CD4-positive, alpha-beta T cell treated with Interferon gamma for 1 hour (primary cell): ENCODE data around the gene LCLAT1.
A peak's percentile ranks its signal among the peaks of the same experiment; 100 is the strongest.
"Not testable (repeated sequence)": the region's sequence is repeated elsewhere in the genome, so short reads cannot be mapped to it uniquely, and the experiment has no call there.

ENCODE experiments used
- DNase-seq: peaks from one replicate; pipeline ENCODE4 v3.0.0-alpha.2; 2020

The LCLAT1 gene

DNA sequence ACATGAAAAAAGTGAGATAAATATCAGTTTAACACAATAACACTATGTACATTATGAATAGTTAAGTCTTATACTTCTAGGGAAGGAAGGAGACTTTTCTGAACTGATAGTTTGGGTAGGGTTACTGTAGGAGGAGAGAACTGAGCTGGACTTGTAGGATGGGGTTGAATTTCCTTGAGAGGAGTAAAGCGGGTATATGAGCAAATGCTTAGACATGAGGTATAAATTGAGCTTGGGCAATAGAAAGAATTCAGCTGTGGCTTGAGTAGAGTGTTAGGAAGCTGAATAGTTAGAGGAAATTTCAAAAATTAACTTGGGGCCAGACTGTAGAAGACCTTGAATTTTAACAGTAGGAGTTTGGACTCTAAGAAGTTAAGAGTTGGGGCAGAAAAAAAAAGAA is 45.1 kb downstream of the LCLAT1 start:
- DNase-seq, result no peak

DNA sequence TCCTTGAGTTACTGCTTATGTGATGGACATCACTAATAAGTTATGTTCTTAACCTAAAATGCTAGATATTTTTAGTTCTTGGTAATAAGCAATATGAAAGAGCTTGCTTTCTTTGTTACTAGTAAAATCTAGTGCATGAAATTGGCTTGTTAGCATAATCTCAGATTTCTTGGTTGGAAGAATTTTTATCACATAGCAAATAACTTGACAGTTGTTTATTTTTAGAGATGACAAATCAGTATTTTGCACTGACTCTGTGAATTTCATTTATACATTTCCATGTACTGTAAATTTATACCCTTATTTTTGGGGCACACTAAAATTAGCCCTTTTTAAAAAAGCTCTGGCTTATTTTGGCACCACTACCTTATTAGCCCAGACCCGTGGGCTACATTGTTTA is 45.6 kb downstream of the LCLAT1 start:
- no peak for DNase-seq

DNA sequence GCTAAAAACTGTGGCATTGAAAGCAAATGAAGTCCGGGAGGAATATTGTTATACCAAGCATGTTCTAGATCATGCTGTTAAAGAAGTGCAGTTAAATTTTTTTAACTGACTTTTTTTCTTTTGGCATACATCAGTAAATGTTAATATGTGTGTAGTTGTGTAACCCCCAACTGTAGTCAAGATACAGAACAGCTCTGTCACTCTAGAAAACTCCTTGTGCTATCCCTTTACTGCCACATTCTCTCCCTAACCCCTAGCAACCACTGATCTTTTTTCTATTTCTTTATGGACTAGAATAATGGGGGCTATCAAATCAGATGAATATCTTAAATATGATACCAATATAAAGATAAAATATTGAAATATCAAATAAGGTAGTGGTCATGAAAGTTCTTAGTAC is 46.4 kb downstream of the LCLAT1 start:
- DNase-seq, result no peak

DNA sequence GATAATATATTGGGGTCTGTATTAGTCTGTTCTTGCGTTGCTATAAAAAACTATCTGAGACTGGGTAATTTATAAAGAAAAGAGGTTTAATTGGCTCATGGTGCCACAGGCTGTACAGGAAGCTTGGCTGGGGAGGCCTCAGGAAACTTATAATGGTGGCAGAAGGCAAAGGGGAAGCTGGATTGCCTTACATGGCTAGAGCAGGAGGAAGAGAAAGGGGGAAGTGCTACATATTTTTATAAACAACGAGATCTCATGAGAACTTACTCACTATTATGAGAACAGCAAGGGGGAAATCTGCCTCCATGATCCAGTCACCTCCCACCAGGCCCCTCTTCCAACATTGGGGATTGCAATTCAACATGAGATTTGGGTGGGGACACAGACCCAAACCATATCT is 48.9 kb downstream of the LCLAT1 start:
- DNase-seq, result peak; percentile 7

DNA sequence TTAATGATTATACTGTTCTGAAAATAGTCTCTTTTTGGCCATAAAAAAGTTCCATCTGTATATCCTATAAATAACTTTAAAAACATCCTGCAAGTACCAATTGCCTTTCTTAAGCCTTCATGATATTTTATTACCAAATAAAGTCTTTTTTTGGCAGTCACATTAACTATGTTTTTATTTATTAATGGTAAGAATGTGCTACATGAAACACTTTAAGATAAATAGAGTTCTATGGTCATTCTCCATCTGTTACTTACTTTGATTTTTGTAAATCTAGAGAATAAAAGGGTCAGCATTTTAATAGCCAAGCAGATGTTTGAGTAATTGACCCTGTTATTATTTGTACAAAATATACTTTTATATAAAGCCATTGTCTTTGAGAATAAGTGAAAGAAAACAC is 52.6 kb downstream of the LCLAT1 start:
- no peak for DNase-seq

DNA sequence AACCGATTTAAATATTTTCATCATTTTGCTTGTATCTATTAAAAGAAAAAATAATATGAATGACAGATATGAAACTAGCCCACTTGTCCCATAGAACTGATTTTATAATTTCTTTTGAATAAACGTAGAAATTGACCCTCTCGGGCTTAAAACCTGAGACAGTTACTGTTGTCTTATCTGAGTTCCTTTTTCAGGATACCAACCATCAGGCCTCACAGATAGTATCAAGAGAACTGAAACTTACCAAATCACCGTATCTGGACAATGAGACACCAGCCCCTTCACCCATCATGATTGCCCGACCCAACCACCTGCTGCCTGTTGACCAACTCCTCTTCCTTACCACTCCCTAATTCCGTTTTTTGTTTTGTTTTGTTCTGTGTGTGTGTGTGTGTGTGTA is 53.7 kb downstream of the LCLAT1 start:
- DNase-seq, result no peak

DNA sequence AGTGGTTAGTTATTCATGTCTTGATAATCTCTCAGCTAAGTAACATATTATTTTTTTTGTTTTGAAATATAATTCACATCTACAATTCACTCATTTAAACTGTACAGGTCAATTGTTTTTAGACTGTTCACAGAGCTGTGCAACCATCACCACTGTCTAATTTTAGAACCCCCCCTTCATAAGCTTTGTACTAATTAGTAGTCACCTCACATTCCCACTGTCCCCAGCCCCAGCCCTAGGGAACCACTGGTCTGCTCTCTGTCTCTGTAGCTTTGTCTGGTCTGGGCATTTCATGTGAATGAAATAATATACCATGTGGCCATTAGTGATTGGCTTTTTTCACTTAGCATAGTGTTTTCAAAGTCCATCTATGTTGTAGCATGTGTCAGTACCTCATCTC is 55.3 kb downstream of the LCLAT1 start:
- no peak for DNase-seq

DNA sequence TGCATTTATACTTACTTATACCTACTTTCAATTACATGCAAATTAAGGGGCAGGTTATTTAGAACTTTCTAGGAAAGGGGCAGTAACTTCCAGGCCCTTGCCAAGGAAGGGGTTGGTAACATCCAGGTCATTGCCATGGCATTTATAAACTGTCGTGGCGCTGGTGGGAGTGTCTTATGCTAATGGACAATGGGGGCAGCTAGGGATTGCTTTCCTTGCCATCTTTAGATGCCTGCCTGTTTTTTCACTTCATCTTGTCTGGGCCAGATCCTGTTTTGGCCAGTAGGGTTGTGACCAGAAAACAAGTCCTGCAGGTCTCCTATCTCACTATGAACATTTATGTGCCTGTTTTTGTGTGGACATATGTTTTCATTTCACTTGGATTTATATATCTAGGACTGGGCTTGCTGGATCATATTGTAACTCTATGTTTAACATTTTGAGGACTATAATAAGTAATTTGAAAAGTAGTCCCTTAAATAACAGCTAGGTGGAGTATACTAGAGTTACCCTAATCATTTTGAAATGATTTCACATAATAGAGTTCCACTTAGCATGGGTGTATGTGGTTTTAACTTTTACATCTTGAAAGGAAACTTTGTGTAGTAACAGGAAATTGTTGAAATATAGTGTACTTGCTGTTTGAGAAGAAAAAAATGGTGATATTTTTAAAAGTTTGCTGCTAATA is 56.1 kb downstream of the LCLAT1 start:
- no peak for DNase-seq

DNA sequence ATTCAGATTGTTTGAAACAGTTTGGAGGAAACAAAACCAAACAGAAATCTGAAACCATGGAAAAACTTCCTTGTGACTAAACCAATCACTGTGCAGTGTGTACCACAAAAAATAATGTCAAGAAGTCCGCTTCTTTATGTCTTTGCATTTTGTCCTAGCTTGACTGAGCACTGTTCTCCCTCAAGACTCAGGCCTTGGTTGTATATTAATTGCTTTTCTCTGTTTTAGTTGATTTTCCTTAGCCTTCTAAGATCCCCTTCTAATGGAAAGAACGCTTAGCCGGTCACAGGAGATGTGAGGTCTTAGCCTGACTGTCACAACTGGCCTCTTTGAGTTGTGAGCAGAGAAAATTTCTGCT is 56.6 kb downstream of the LCLAT1 start:
- no peak for DNase-seq

DNA sequence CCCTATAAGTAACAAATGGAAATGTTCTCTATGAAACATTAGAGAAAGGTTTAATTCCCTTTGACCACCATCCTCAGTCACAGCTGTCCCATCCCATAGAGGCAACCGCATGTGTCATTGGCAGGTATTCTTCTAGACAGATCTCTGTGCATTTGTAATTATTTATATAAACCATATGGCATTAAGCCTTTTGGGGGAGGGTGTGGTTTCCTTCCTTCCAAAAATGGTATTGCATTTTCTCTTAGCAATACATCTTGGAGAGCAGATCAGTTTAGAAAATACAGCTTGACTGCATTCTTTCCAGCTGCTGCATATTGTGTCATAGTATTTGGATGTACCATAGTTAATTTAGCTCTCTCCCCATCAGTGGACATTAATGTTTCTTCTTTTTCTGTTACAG is 57.7 kb downstream of the LCLAT1 start:
- no peak for DNase-seq

DNA sequence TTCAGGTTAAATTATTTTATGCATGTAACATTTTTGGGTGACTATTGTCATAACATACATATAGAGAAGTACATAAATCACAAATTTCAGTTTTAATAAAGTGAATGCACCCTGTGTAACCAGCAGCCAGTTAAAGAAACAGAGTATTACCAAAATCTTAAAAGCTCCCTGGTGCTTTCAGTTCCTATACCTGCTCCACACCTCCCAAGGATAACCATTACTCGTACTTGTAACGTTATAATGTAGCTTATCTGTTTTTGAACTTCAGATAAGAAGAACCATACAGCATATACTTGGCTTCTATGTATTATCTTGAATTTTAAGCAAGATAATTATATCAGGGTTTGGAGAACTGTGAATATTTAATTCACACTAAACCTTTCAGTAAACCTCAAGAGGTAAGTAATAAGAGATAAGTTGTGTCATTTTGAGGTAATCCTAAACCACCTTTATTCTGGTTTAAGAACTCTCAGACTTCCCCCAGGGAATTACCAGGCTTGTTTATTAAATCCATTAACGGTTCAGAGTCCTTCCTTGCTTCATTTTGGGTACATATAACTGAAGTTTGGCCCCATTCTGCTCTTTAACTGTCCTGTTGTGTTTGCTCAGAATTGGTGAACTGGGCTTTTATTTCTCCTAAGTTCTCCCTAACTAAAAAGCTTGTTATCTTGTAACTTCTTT is 58.6 kb downstream of the LCLAT1 start:
- DNase-seq, result no peak

DNA sequence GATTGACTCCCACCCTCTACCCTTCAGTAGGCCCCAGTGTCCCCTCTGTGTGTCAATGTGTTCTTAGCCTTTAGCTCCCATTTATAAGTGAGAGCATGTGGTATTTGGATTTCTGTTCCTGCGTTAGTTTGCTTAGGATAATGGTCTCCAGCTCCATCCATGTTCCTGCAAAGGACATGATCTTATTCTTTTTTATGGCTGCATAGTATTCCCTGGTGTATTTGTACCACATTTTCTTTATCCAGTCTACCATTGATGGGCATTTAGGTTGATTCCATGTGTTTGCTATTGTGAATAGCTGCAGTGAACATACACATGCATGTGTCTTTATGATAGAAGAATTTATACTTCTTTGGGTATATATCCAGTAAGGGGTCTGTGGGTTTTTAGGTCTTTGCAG is 60.4 kb downstream of the LCLAT1 start:
- DNase-seq, result not testable (repeated sequence)

DNA sequence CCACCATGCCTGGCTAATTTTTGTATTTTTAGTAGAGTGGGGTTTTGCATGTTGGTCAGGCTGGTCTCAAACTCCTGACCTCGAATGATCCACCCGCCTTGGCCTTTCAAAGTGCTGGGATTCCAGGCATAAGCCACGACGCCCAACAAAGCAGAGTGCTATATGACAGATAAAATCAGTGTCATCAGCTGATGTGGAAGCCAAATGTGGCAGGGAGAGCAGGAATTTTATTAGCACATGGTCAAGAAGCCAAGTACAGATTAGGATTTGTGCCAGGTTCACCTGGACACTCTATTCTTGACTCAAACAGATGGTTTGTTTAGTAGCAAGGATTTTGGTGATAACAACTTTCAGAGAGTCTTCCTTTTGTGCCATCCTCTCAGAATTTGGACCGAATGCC is 62.7 kb downstream of the LCLAT1 start:
- DNase-seq, result no peak

DNA sequence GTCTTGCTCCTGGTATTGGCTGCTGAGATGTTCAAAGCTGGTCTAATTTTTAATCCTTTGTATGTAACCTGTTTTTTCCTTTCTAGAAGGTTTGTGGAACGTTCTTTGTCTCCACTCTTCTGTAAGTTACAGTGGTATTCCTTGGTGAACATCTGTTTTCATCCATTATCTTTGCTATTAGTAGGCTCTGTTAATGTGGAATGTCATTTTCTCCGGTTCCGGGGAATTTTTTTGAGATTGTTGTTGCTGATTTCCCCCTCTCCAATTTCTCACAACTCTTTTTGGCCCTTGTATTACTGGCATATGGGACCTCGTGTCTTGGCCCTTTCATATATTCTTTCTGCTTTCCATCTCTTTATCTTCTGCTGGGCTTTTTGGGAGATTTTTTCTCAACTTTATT is 63.4 kb downstream of the LCLAT1 start:
- DNase-seq, result no peak

DNA sequence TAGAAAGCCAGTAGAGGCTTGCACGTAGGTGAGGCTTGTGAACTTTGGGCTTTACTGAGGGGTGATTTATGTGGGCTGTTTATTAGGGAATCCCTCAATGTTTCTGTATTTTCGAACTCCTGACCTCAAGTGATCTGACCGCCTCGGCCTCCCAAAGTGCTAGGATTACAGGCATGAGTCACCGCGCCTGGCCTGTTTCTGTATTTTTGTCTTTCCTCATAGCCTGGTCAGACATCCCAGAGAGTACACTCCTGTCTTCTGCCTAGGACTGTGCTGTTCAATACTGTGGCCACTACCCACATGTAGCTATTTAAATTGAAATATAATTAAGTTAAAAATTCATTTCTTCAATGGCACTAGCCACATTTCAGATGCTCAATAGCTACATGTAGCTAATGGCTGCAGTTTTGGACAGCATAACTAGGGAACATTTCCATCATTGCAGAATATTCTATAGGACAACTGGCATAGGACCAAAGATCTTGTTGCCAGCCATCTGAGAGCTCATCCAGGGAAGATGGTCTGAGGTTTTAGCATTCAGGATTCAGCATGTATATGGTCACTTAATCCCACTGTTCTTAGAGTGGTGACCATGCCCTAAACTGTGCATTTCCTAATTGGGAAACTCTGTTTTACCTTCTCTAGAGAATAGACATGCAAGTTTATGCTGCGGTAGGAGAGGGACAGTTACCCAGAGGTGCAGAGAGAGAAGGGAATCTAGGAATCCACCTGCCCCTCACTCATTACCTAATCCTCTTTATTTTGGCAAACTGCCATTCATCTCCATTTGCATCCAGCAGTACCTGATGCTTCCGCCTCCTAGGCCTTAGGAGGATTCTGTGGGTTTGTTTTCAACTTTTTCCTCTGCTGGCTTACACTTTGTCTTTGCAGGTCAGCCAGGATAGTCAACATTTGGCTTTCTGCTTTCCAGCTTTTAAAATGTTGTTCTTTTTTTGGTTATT is 64.4 kb downstream of the LCLAT1 start:
- DNase-seq, result no peak

DNA sequence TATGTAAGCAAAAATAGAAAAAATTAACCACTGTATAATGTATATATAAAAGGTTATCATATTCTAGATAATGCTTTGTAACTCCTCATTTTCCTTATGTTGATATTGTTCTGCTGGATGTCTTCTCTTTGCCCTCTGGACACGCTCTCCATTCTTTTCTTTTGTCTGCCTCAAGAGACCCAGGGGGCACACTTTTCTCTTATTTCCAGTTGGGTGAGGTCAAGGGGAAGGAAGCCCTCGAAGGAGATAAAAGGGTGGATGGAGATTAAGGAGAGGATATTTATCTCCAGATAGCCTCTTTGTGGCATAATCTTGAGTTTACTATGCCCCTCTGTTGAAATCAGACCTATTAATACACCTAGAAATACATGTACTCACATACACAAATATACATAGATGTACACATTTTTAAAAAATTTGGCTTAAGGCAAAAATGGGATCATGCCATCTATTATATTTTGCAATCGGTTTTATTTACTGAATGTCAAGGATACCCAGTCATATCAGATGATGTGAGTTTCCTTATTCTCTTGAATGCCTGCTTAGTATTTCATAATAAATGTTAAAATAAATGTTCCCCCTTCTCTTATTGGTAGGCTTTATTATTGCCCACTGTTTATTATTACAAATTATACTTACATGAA is 65.3 kb downstream of the LCLAT1 start:
- DNase-seq, result no peak

DNA sequence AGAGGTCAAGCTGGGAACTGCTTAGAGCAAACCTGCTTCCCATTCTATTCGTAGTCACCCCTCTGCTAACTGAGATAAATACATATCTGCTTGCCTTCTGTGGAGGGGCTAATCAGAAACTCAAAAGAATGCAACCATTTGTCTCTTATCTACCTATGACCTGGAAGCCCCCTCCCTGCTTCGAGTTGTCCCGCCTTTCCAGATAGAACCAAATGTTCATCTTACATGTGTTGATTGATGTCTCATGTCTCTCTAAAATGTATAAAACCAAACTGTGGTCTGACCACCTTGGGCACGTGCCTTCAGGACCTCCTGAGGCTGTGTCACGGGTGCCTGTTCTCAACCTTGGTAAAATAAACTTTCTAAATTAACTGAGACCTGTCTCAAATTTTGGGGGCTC is 66.6 kb downstream of the LCLAT1 start:
- DNase-seq, result not testable (repeated sequence)

DNA sequence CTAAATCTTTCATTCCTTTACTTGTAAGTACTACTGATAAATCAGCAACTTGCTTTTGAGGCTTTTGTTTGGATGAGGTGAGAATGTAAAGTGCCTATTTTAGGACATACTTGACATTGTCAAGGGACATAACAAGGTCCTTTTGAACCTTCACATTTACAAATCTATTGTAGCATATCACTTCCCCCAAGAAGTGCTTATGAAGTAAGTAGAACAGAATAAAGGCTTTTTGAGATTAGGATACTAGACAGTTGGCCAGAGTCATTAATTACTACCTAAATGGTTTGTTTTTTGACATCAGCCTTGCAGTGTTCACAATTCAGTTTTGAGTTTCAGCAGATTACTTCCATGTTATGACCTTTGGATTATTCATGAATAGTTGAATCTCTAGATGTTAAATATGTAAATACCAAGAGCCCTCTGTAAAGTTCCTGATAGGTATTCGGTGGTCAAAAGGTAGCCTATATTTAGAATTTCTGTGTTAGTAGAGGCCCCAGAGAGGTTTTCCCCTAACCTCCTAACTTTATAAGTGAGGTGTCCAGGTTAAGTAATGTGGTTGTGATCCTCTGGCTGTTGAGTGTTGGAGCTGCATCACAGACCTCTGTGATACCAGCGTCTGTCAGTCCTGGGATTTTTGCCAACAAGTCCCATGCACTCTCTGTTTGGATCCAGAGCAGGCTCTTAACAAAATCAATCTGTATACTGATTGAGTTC is 67.2 kb downstream of the LCLAT1 start:
- DNase-seq, result no peak

DNA sequence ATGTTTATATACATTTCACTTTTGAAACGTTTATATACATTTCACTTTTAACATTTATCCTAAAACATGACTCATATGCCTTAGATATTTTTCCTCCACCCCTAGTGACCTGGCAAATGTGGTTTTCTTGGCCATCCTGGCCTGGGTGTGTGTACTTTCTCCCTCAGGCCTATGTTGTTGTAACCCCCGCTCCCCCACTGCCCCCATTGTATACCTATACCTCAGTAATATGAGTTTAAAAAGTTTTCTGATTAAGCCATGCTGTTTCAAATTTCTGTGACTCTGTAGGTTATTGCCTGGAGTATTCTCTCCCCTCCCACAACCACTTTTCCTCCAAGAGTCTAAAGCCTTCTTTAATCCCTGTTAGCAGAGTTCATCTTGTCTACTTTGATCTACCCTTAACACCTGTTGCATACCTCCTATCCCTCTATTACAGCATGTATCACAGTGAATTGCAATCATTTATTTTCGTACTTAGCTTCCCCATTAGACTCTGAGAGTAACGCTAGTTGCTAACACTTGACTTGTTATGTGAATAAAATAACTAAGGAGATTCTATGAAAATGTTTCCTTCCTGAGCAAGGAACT is 67.9 kb downstream of the LCLAT1 start:
- no peak for DNase-seq

DNA sequence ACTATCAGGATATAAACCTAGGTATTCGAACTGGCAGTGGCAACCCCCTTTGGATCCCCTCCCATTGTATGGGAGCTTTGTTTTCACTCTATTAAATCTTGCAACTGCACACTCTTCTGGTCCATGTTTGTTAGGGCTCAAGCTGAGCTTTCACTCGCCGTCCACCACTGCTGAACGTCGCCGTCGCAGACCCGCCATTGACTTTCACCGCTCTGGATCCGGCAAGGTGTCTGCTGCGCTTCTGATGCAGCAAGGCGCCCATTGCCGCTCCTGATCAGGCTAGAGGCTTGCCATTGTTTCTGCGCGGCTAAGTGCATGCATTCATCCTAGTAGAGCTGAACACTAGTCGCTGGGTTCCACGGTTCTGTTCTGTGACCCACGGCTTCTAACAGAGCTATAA is 69.1 kb downstream of the LCLAT1 start:
- DNase-seq, result no peak

DNA sequence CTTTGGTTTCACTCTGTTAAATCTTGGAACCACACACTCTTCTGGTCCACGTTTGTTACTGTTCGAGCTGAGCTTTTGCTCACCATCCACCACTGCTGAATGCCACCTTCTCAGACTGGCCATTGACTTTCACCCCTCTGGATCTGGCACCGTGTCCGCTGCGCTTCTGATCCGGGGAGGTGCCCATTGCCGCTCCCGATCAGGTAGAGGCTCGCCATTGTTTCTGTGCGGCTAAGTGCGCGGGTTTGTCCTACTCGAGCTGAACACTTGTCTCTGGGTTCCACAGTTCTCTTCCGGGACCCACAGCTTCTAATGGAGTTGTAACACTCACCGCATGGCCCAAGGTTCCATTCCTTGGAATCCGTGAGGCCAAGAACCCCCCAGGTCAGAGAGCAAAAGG is 72.8 kb downstream of the LCLAT1 start:
- DNase-seq, result no peak

DNA sequence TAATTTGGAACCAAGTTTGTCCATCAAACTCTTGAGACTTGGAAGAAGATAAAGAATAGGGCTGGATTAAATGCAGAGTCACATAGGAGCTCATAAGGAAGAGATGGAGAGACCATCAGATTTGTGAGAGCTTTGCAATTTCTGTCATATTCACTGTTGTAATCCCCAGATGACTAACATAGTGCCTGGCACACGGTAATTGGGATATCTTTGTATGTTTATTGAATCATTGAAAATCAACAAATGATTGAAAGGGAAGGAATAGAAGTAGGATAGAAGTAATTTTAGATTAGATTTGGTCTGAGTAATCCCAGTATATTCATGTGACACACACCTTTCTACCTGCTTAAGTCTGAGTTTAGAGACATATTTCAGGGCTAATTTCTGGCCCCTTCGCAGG is 75.4 kb downstream of the LCLAT1 start:
- no peak for DNase-seq
